Inflammatory macrophage treated with lipopolysaccharide for 1 hour (primary cell): Measurements from ENCODE around the gene DGCR8.
"Not testable (repeated sequence)": the region's sequence is repeated elsewhere in the genome, so short reads cannot be mapped to it uniquely, and the experiment has no call there.

Experiments
- DNase-seq, 2 donors: peaks; one replicate each; pipeline ENCODE4 v3.0.0-alpha.2; 2020 to 2022

The DGCR8 gene

DNA sequence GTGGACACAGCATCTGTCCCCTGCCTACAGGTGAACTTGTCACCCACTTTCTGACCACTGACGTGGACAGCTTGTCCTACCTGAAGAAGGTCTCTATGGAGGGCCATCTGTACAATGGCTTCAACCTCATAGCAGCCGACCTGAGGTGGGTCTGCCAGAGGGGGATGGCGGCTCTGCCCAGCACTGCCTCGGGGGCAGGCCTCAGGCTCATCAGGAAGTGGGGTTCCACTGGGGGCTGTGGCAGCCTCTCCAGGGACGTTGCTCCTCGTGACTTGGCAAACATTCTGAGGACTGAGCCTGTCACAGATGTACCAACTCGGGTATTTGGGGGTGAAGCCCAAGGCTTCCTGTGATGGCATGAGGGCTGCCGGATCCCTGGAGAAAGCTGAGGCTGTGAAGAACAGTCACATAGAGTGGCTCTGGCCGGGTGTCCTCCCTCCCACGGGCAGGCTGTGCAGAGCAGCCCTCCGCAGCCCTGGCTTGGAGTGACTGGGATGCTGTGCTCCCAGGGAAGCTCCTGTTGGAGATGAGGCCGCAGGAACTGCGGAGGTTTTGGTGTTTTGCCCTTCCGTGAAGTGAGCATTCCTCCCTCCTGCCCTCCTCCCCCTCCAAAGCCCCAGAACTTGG is 26.5 kb upstream of the DGCR8 start:
- no peak for DNase-seq

GRCh38 chr22:20054034-20054427 is 26.0 kb upstream of the DGCR8 start:
- no peak for DNase-seq

GRCh38 chr22:20054485-20054884 is 25.6 kb upstream of the DGCR8 start:
- DNase-seq = no peak

DNA sequence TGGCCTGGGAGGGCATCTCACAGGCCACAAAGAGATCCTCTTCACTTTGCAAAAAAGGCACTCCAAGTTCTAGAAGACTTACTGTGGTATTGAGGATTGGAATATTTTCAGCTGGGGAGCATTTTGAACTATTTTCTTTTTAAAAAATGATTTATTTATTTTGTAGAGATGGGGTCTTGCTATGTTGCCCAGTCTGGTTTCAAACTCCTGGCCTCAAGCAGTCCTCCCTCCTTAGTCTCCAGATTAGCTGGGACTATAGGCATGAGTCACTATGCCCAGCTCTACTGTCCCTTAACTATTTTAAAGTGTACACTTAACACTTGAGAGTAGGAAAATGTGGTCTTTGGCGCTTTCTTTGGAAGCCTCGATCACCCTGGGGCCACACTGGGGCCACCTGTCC is 24.9 kb upstream of the DGCR8 start:
- DNase-seq = no peak

- DNase-seq = no peak
These were observed 24.4 kb upstream of the DGCR8 start for GRCh38 chr22:20055654-20056053.

GRCh38 chr22:20056161-20056560 is 23.9 kb upstream of the DGCR8 start:
- DNase-seq = no peak

DNA sequence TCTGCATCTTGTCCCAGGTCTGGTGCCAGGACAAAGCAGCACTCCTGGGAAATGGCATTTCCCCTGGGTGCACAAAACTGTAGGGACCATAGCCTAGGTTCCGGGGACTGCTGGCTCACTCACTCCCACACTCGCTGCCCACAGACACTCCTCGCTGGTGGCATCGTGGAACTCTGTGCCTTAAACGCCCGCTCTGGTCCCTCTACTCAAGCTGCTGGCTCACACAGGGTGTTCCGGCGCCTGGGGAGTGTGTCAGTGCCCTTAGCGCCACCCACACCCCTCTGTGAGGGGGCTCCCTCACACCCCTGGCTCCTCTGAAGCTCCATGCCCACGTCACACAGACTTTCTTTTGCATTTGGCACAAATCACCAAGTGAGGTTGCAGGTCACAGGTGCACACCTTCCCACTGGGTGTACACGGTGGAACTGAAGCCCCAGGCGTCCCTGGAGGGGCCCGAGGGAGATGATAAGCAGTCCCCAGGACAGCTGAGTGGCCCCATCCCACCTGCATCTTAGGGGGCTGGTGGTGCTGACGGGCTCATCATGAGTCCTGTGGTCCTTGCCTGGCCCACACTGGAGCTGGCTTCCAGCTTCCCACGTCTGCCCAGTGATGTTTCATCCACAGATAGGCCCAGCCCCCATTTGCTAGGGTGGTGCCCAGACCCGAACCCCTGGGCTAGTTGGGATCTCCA is 23.2 kb upstream of the DGCR8 start:
- DNase-seq = no peak

- no peak for DNase-seq
These were observed 22.3 kb upstream of the DGCR8 start for GRCh38 chr22:20057596-20058268.

- no peak for DNase-seq
These were observed 20.9 kb upstream of the DGCR8 start for GRCh38 chr22:20058989-20059770.

DNA sequence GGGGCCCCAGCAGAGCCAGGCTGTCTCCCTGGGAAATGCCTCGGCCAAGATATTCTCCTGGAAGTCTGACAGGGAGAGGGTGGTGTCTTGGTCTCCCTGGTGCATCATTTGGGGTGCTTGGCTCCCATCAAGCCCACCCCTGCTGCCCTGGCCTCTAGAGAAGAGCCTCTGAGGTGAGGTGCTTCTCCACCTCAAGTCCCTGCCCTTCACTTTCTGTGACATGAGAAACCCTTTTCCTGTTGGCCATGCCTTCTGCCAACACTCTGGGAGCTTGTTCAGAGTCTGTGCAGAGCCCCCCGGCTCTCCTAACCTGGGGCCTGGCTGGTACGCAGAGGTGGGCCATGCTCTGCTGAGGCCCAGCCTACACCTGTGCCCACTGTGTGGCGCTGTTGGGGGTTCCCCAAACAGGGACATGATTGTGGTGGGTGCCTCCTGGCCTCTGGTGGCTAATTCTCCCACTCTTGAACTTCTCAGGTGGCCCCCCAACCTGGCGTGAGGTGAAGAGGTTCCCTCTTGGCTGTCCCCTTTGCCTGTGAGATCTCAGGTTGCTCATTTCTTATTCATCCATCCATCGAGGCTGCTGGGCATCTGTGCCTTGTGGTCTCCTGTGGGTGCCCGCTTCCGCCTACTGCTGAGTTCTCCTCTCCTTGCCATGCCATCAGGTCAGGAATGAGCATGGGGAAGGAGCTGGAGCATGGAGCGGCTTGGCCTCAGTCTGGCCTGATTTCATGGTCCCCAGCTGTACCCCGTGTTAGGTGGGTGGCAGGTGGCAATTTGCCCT is 19.2 kb upstream of the DGCR8 start:
- no peak for DNase-seq

GRCh38 chr22:20061481-20061861 is 18.6 kb upstream of the DGCR8 start:
- no peak for DNase-seq

- no peak for DNase-seq
These were observed 17.8 kb upstream of the DGCR8 start for GRCh38 chr22:20062043-20062765.

- no peak for DNase-seq
These were observed 17.3 kb upstream of the DGCR8 start for GRCh38 chr22:20062766-20063083.

DNA sequence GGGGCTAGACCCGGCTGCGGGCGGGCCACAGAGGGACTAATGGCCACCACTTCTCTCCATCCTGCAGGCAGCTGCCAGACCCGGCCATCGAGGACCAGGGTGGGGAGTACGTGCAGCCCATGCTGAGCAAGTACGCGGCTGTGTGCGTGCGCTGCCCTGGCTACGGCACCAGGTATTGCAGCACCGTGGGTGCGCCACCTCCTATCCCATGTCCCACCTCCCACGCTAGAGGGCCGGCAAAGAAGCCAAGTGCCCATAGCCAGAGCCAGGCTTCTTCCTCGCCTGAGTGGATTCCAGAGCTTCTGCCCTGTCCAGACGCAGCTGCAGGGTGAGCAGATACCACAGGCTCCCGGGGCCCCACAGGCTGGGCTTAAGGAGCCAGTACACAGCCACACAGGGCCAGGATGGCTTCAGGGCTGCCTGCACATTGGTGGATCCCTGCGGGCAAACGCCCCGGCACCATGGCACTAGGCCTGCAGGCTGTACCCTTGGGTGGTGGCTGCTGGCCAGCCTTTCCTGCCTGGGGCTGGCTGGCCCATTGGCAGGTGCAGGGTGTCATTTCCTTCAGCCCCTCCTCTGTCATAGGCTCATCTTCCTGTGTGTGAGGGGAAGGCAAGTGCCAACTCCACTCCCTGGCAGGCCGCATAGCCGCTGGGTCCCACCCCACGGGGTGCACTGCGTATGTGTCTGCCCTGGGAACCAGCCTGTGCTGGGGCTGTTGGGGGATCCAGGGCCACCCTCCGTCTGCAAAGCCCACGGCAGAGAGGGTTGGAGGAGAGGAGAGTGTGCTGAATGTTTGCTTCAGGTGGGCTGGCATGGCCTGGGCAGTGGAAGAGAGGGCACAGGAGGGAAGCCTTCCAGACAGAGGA is 16.5 kb upstream of the DGCR8 start:
- no peak for DNase-seq

DNA sequence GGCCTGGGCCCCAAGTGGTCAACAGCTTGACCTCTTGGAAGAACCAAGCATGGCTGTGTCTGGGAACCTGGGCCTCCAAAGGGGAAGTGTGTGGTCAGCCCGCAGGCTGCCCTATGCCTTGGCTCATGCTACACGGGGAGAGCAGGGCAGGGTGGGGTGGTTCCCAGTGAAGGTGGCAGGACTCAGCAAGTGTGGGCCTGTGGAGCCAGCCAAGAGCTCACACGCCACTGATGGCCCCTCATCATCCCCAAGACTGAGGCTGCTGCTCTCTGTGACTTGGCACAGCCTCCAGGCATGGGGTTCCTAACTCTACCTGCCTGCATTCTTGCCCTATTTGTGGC is 15.9 kb upstream of the DGCR8 start:
- DNase-seq = no peak

GRCh38 chr22:20064545-20065262 is 15.3 kb upstream of the DGCR8 start:
- no peak for DNase-seq

DNA sequence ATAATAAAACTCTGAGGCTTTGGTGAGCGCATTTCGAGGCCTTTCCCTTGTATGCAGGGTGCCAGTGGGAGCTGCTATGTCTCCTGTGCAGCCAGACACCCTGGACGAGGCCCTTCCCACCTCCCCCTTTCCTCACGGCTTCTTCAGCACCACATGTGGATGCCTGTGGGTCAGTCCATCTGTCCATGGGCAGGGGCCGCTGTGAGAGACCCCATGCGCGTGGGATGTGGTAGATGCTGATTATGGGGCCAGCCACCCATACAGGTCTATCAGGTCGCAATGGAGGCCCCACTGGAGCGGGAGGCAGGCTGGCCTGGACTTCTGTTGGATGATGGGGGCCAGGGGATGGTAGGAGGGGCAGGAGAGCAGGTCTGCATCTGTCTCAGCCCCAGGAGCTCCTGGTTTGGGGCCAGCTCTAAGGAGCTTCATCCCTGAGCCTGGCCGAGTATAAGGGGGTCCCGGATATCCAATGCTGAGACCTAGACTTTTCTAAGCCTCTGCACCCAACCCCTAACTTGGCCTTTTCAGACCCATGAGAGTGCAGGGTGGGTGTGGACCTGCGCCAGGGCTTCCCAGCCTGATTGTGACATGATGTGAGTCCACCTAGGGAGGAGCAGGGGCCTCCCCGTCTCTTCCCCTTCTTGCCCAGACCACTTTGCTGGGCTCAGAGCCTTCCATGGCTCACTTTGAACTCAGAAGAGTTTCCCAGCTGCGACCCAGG is 14.0 kb upstream of the DGCR8 start:
- DNase-seq = no peak

DNA sequence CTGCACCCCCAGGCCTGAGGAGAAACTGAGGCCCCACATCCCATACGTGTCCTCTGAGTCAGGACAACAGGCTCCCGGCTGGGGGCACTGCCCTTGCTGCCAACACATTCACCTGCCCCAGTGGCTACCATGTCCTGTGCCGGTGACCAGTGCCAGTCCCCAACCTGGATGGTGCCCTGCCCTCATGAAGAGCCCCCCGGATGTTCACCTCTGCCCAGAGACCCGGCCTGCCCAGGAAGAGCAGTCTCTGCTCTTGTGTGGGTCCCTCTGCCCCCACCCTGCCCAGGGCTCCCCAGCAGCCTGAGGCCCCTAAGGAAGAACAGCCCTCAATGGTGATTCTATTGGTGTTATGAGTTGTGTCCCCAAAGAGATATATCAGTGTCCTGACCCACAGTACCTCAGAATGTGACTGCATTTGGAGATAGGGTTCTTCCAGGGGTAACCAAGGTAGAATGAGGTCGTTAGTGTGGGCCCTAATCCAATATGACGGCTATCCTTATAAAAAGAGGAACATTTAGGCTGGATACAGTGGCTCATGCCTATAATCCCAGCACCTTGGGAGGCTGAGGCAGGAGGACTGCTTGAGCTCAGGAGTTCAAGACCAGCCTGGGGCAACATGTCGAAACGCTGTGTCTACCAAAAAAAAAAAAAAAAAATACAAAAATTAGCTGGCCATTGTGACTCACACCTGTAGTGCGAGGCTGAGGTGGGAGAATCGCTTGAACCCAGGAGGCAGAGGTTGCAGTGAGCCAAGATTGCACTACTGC is 13.2 kb upstream of the DGCR8 start:
- DNase-seq = no peak

DNA sequence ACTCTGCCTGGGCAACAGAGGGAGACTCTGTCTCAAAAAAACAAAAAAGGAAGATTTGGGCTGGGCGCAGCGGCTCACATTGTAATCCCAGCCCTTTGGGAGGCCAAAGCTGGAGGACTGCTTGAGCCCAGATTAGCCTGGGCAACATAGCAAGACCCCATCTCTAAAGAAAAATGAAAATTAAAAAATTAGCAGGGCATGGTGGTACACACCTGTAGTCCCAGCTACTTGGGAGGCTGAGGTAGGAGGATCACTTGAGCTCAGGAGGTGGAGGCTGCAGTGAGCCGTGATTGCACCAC is 12.7 kb upstream of the DGCR8 start:
- DNase-seq = not testable (repeated sequence)
